ENCODE data around the gene EPHB1.
A peak's percentile ranks its signal among the peaks of the same experiment; 100 is the strongest.
"Not testable (repeated sequence)": the region's sequence is repeated elsewhere in the genome, so short reads cannot be mapped to it uniquely, and the experiment has no call there.

The EPHB1 gene

GRCh38 chr3:135099734-135100355, 304.8 kb downstream of the EPHB1 start:
- Histone ChIP-seq H3K4me3 (no peak overlapping the region), H3K27me3 (ENCODE audit: low read depth) (no peaks in the 10 kb centered on the region), H3K36me3 (replicated peaks) (no peaks in the 10 kb centered on the region), H3K9me3 (no peaks in the 10 kb centered on the region), H3K4me1 (no peaks in the 10 kb centered on the region)
- in situ Hi-C loops (cut with MboI; ENCODE audit: low sequenced_read_pairs), result no loop called here
- DNase-seq (ENCODE audit: low spot score in 2 of 2), result no peak

DNA sequence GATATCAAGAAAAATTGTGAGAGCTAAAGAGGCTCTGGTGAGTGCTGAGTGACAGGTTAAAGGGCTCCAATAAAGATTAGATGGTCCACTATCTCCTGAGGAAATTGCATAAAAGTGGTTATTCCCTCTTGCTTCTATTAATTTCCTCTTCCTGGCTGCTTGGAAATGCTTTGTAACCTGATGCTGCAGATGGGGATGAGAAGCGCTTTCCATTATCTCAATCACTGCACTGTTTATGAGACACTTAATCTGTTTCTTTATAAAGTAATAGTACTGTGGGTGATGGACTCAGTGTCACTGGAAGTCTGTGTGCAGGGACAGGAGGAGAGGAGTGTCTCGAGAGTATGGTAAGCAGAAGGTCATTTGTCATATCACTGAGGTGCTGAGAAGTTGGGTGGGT, 305.3 kb downstream of the EPHB1 start:
- DNase-seq (ENCODE audit: low spot score in 2 of 2), result no peak
- Histone ChIP-seq H3K9me3 (no peaks in the 10 kb centered on the region), H3K27me3 (ENCODE audit: low read depth) (no peaks in the 10 kb centered on the region), H3K36me3 (replicated peaks) (no peaks in the 10 kb centered on the region), H3K4me1 (no peaks in the 10 kb centered on the region), H3K4me3 (no peak overlapping the region)
- in situ Hi-C loops (cut with MboI; ENCODE audit: low sequenced_read_pairs), result no loop called here

DNA sequence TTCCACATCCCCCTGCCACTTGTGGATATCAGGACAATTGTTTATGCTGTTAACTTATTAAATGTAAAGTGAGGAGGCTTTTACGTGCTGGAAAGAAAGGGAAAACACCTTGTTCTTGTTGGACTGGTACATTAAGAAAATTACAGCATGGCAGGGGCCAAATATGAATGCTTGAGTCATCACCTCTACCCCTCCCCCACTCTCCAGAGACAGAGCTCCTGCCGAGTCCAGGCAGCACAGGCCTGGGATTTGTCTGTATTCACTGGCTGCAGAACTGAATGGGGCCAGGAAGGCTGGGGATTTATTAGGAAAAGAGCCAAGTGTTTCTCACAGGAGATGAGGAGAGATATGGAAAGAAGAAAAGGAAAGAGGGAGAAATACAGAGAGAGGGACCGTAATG, 308.9 kb downstream of the EPHB1 start:
- DNase-seq (ENCODE audit: low spot score in 2 of 2), result no peak
- Histone ChIP-seq H3K36me3 (replicated peaks) (no peaks in the 10 kb centered on the region), H3K9me3 (no peaks in the 10 kb centered on the region), H3K4me1 (no peaks in the 10 kb centered on the region), H3K4me3 (no peak overlapping the region), H3K27me3 (ENCODE audit: low read depth) (no peaks in the 10 kb centered on the region)
- in situ Hi-C loops (cut with MboI; ENCODE audit: low sequenced_read_pairs), result no loop called here

DNA sequence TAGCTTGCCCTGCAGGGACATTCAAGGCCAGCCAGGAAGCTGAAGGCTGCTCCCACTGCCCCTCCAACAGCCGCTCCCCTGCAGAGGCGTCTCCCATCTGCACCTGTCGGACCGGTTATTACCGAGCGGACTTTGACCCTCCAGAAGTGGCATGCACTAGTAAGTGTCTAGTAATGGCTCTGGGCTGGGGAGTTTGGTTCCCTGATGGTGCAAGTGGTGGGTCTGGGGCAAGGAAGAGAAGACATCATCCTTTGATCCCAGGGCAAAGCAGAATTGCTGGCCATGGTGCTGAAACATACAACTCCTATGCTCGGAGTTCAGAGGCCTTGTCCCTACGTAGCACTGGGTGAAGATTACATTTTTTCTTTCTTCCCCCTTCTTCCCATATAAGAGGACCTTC, 311.4 kb downstream of the EPHB1 start:
- peak in 1 of 2 experiments; percentile 52 for DNase-seq (ENCODE audit: low spot score in 2 of 2)
- in situ Hi-C loops (cut with MboI; ENCODE audit: low sequenced_read_pairs), result no loop called here
- Histone ChIP-seq H3K4me1 (no peaks in the 10 kb centered on the region), H3K27me3 (ENCODE audit: low read depth) (no peaks in the 10 kb centered on the region), H3K9me3 (no peaks in the 10 kb centered on the region), H3K4me3 (no peak overlapping the region), H3K36me3 (replicated peaks) (no peaks in the 10 kb centered on the region)

- H3K4me1 ChIP-seq, result no peaks in the 10 kb centered on the region
- no peak overlapping the region for H3K4me3 ChIP-seq
- in situ Hi-C loops (cut with MboI; ENCODE audit: low sequenced_read_pairs), result no loop called here
- H3K9me3 ChIP-seq, result no peaks in the 10 kb centered on the region
- no peaks in the 10 kb centered on the region for H3K36me3 ChIP-seq (replicated peaks)
- no peak for DNase-seq (ENCODE audit: low spot score in 2 of 2)
- H3K27me3 ChIP-seq (ENCODE audit: low read depth), result no peaks in the 10 kb centered on the region
These were observed 312.0 kb downstream of the EPHB1 start for GRCh38 chr3:135107043-135107442.

DNA sequence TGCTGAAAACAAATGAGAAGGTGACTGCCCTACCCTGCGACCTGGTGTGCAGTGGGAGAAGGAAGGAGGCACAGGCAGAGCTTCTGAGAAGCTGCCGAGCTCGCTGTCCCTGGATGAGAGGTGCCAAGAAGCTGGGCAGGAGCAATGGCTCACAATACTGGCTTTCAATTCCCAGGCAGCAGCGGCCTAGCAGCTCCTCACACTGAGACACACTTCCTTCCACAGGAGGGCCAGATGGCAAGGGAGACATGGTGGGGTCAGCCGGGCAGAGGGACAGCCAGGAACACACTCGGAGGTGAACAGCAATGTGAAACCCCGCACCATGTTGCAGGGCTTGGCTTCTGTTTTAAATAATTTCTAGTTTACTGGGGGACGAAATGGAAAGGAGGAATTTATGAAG, 314.6 kb downstream of the EPHB1 start:
- in situ Hi-C loops (cut with MboI; ENCODE audit: low sequenced_read_pairs), result no loop called here
- H3K4me3 ChIP-seq, result no peak overlapping the region
- no peaks in the 10 kb centered on the region for H3K27me3 ChIP-seq (ENCODE audit: low read depth)
- H3K4me1 ChIP-seq, result no peaks in the 10 kb centered on the region
- H3K36me3 ChIP-seq (replicated peaks), result no peaks in the 10 kb centered on the region
- H3K9me3 ChIP-seq, result no peaks in the 10 kb centered on the region
- DNase-seq (ENCODE audit: low spot score in 2 of 2), result no peak

DNA sequence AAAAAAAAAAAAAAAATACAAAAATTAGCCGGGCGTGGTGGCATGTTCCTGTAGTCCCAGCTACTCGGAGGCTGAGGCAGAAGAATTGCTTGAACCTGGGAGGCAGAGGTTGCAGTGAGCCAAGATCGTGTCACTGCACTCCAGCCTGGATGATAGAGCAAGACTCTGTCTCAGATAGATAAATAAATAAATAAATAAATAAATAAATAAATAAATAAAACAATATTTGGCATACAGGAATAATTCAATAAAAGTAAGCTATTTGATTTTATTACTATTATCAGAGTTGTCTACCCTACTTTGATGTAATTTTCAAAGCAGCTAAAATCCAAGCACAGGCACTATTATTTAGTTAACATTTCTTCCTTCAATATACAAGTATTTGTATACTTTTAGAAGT, 319.5 kb downstream of the EPHB1 start:
- H3K4me3 ChIP-seq; H3K27me3 ChIP-seq (ENCODE audit: low read depth); DNase-seq (ENCODE audit: low spot score in 2 of 2); H3K36me3 ChIP-seq (replicated peaks); H3K4me1 ChIP-seq; in situ Hi-C loops (cut with MboI; ENCODE audit: low sequenced_read_pairs); H3K9me3 ChIP-seq: not testable (repeated sequence)

DNA sequence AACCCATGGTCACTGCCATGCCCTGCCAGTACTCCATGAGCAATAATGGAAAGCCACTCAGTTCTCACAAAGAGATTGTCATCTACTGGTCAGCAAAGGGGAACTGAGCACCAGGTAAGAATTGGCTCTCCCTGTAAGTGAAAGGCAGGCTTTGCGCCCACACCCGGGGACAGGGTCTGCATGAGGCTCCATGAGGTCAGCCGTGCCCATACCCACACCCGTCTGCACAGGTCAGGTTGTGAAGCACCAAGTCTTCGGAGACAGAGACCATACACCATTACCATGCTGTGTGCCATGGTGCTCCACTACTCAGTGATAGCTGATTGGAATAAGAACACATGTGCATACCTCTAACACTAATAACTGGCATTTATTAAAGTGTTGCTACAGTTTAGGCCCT, 322.9 kb downstream of the EPHB1 start:
- H3K4me3 ChIP-seq, result no peak overlapping the region
- in situ Hi-C loops (cut with MboI; ENCODE audit: low sequenced_read_pairs), result no loop called here
- DNase-seq (ENCODE audit: low spot score in 2 of 2), result no peak
- H3K27me3 ChIP-seq (ENCODE audit: low read depth), result no peaks in the 10 kb centered on the region
- H3K9me3 ChIP-seq, result no peaks in the 10 kb centered on the region
- H3K4me1 ChIP-seq, result no peaks in the 10 kb centered on the region
- no peaks in the 10 kb centered on the region for H3K36me3 ChIP-seq (replicated peaks)

GRCh38 chr3:135118792-135119191, 323.7 kb downstream of the EPHB1 start:
- DNase-seq (ENCODE audit: low spot score in 2 of 2), result no peak
- in situ Hi-C loops (cut with MboI; ENCODE audit: low sequenced_read_pairs), result no loop called here
- Histone ChIP-seq H3K4me1 (no peaks in the 10 kb centered on the region), H3K9me3 (no peaks in the 10 kb centered on the region), H3K4me3 (no peak overlapping the region), H3K27me3 (ENCODE audit: low read depth) (no peaks in the 10 kb centered on the region), H3K36me3 (replicated peaks) (no peaks in the 10 kb centered on the region)

DNA sequence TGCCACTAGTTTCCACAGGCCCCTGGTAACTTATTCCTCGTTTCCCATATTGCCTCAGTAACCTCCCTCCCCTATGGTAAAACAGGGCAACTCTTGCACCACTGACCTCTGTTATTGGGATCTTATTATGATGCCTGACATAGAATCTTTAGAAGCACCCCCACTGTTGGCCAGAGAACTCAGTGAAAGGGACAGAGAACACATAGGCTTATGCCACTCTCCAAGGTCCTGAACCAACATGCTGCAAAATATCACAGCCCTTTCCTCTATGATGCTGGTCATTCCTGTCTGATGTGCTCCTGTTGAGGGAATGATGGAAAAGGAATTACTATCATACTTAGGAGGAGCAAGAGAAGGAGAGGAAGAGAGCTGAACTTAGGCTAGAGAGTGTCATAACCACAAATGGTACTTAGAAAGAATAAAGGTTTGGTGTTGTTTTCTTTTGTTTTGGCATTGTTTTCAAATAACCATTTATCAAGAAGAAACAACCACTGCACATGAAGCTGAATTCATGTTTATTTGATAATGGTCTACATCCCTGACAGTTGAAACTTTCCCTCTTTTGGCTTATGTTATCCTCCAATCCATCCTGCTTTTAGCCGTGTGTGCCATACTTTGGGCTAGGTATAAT, 330.2 kb downstream of the EPHB1 start:
- Histone ChIP-seq H3K4me1 (no peaks in the 10 kb centered on the region), H3K27me3 (ENCODE audit: low read depth) (no peaks in the 10 kb centered on the region), H3K4me3 (no peak overlapping the region), H3K9me3 (no peaks in the 10 kb centered on the region), H3K36me3 (replicated peaks) (no peaks in the 10 kb centered on the region)
- peak in 1 of 2 experiments; percentile 31 for DNase-seq (ENCODE audit: low spot score in 2 of 2)
- in situ Hi-C loops (cut with MboI; ENCODE audit: low sequenced_read_pairs), result no loop called here

- Histone ChIP-seq H3K4me3 (no peak overlapping the region), H3K36me3 (replicated peaks) (no peaks in the 10 kb centered on the region), H3K4me1 (no peaks in the 10 kb centered on the region), H3K27me3 (ENCODE audit: low read depth) (no peaks in the 10 kb centered on the region), H3K9me3 (no peaks in the 10 kb centered on the region)
- in situ Hi-C loops (cut with MboI; ENCODE audit: low sequenced_read_pairs), result no loop called here
- no peak for DNase-seq (ENCODE audit: low spot score in 2 of 2)
These were observed 332.9 kb downstream of the EPHB1 start for GRCh38 chr3:135127946-135128470.

DNA sequence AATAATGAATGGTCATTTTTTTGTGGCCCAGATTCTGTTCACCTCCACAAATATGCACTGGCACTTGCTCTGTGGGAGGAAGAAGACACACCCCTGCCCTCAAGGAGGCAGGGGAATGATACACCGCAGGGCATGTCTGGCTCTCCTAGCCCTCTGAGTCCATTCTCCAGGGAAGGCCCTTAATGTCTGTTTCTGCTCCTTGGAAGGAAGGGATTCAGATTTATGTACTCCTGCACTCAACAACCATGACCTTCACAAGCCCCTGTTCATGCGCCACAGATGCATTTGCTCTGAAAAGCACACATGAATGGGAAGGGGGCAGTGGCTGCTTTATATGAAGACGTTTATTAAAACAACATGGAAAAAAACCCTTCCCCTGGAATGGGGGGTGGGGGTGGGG, 333.8 kb downstream of the EPHB1 start:
- no peak for DNase-seq (ENCODE audit: low spot score in 2 of 2)
- Histone ChIP-seq H3K9me3 (no peaks in the 10 kb centered on the region), H3K27me3 (ENCODE audit: low read depth) (no peaks in the 10 kb centered on the region), H3K36me3 (replicated peaks) (no peaks in the 10 kb centered on the region), H3K4me1 (no peaks in the 10 kb centered on the region), H3K4me3 (no peak overlapping the region)
- in situ Hi-C loops (cut with MboI; ENCODE audit: low sequenced_read_pairs), result no loop called here

DNA sequence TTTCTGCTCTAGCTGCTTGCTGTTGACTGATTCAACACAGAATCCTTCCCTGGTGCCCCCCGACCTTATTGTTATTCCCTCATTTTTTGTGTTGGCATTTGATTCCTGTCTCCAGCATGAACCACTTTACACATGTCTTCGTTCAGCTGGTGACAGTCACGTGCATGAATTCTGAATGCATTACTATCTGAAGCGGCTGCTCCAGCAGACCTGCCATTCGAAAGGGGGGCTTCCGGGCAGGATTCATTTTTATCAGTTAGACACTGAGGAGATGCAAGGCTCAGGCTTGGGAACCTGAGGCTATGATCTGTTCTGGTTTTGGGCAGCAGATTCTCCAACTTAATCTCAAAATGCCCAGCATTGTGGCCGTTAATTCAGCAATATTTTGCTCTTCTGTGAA, 336.2 kb downstream of the EPHB1 start:
- H3K4me3 ChIP-seq, result no peak overlapping the region
- in situ Hi-C loops (cut with MboI; ENCODE audit: low sequenced_read_pairs), result no loop called here
- H3K4me1 ChIP-seq, result no peaks in the 10 kb centered on the region
- H3K36me3 ChIP-seq (replicated peaks), result no peaks in the 10 kb centered on the region
- H3K27me3 ChIP-seq (ENCODE audit: low read depth), result no peaks in the 10 kb centered on the region
- no peak for DNase-seq (ENCODE audit: low spot score in 2 of 2)
- no peaks in the 10 kb centered on the region for H3K9me3 ChIP-seq

DNA sequence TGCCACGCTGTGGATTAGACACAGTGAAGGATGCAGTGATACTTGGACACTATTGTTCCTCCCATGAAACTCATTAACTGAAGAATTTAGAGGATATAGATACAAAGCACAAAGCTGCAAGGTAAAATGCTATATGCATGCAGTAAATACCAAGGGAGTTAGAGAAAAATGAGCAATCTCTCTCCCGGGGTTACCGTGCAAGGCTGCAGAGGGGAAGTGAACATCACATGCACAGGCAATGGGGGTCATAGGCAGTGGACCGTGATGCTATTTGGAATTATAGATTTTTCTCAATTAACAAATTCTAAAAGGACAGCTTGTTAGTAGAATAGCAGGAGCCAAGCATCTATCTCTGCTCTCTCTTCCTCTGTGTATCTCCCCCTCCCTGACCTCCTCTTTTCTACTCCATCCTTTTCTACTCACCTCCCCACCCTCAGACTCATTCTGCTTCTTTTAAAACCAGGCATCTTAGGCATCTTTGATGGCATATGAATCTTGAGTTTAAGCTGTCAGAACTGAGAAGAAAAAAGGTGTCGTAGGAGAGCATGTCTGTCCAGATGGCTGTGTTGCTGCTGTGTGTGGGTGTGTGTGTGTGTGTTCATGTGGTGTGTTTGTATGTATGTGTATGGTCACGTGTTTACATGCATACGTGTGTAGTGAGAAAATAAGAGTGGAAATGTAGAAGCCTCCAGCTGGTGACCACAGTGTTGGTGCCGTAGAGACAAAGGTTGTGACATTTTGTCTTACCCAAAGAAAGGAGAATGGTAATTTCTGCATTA, 339.0 kb downstream of the EPHB1 start:
- in situ Hi-C loops (cut with MboI; ENCODE audit: low sequenced_read_pairs), result no loop called here
- Histone ChIP-seq H3K36me3 (replicated peaks) (no peaks in the 10 kb centered on the region), H3K4me1 (no peaks in the 10 kb centered on the region), H3K27me3 (ENCODE audit: low read depth) (no peaks in the 10 kb centered on the region), H3K9me3 (no peaks in the 10 kb centered on the region), H3K4me3 (no peak overlapping the region)
- no peak for DNase-seq (ENCODE audit: low spot score in 2 of 2)
